AG09309 (cell line): ENCODE data around the gene HJURP.

Source experiments
- DNase-seq: peaks from one replicate; pipeline ENCODE4 v3.0.0-alpha.2; 2010; ENCODE audit warnings: low read depth
- H3K4me3 ChIP-seq: 2 replicates; pipeline ENCODE4 v1.5.1; 2011; ENCODE audit warnings: mild to moderate bottlenecking, low read depth, low read length, moderate library complexity; ENCODE audit not compliant: control insufficient read depth
- CTCF ChIP-seq: IDR thresholded peaks from 2 replicates; pipeline ENCODE4 v1.5.1; 2011; ENCODE audit warnings: mild to moderate bottlenecking, low read depth, low read length, inconsistent platforms; ENCODE audit not compliant: insufficient read depth, control insufficient read depth; ENCODE audit errors: missing control alignments

Gene HJURP

GRCh38 chr2:233807966-233808935 is 46.1 kb downstream of the HJURP start:
- TF ChIP-seq CTCF, result no peak
- DNase-seq, result no peak

GRCh38 chr2:233807215-233807865 is 47.0 kb downstream of the HJURP start:
- H3K4me3 ChIP-seq, result no peak overlapping the region
- DNase-seq, result no peak
- no peak for TF ChIP-seq CTCF

More at GRCh38 chr2:233807966-233808935, 46.1 kb downstream of the HJURP start:
- no peak overlapping the region for H3K4me3 ChIP-seq

GRCh38 chr2:233803994-233804393 is 50.3 kb downstream of the HJURP start:
- no peak for TF ChIP-seq CTCF
- DNase-seq, result no peak
- no peak overlapping the region for H3K4me3 ChIP-seq

GRCh38 chr2:233803292-233803911 is 50.9 kb downstream of the HJURP start:
- TF ChIP-seq CTCF, result no peak
- no peak for DNase-seq
- no peak overlapping the region for H3K4me3 ChIP-seq

GRCh38 chr2:233802132-233802815 is 52.1 kb downstream of the HJURP start:
- no peak overlapping the region for H3K4me3 ChIP-seq
- no peak for TF ChIP-seq CTCF
- no peak for DNase-seq
